WI38 (cell line): Measurements from ENCODE around the gene CDH11.

Experiments used
- H3K4me3 ChIP-seq: 2 replicates; pipeline ENCODE4 v1.5.1; 2011; ENCODE audit warnings: low read depth, mild to moderate bottlenecking, control low read depth, low read length
- CTCF ChIP-seq: IDR thresholded peaks from 2 replicates; pipeline ENCODE4 v1.5.1; 2012; ENCODE audit warnings: low read depth, mild to moderate bottlenecking, control low read depth, low read length

CDH11 gene

GRCh38 chr16:65038100-65038499 lies 83.8 kb downstream of the CDH11 start:
- no peak overlapping the region for H3K4me3 ChIP-seq
- no peak for TF ChIP-seq CTCF

DNA sequence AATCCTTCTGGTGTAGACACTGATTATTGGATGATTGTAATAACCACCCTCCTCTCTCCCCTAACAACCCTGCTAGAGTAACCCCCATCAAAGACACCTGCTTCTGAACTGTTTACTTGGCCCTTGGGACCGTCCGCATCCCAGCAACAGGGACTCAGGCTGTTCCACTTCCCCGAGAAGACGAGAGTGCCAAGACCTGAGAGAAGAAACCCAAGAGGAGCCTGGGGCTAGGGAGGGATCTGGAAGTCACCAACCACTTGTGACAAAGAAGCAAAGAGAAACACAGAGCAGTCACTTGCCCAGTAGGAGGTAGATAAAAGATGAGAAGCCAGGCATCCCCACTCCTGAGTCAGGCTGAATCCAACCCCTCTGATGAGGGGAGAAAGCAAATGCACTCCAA lies 84.3 kb downstream of the CDH11 start:
- no peak overlapping the region for H3K4me3 ChIP-seq
- no peak for TF ChIP-seq CTCF

DNA sequence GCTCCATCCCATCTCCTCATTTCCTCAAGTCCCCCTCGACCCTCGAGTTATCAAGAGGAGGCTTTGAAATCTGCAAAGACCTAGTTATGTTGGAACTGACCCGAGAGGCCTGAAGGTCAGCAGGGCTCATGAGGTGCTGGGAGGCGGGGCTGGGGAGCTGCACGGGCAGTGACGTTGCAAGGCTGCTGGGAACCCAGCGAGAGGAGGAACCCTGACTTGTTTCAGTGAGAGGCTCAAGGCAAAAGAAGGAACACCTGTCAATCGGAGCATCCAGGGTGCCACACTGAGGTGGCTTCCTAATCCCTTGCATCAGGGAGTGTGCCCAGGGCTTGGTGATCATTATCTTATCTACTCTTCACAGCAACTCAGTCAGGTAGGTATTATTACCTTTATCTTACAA lies 86.9 kb downstream of the CDH11 start:
- no peak overlapping the region for H3K4me3 ChIP-seq
- no peak for TF ChIP-seq CTCF

- H3K4me3 ChIP-seq = no peak overlapping the region
- TF ChIP-seq CTCF = no peak
Measured at GRCh38 chr16:65032387-65032786, 89.5 kb downstream of the CDH11 start.

DNA sequence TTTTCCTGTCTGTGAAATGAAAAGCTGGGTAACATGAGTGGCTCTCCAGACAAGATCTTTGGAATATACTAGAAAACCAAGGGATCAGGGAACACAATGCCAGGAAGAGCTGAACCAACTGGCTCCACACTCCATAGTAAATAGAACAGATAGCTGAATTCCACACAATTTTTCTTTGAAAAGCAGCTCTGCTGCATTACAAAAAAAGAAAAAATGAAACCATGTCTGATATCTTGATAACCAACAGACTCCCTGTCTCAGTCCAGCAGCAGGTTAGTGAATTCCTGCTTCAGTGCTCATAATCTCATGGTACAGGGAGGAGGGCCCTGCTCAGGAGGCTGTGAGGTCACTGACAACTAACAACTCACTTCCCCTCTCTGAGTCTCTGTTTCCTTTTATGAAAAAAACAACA lies 97.1 kb downstream of the CDH11 start:
- H3K4me3 ChIP-seq = no peak overlapping the region
- no peak for TF ChIP-seq CTCF

DNA sequence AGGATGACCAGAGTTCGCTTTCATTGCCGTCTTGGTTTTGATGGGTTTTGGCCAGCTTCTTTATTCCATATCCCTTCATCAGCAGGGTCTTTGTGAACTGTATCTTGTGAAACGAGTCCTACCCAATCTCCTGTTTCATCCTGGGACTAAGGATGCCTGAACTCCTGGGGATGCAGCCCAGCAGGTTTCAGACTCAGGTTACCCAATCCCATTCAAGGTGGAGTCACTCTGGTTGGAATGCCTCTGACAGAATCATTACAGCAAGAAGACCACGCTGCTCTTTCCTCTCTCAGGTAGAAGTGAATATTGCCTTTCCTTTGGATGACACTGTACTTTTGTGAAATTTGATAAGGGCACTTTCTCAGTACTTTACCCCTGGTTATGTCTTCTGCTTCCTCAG lies 98.1 kb downstream of the CDH11 start:
- TF ChIP-seq CTCF = no peak
- no peak overlapping the region for H3K4me3 ChIP-seq

- no peak overlapping the region for H3K4me3 ChIP-seq
- TF ChIP-seq CTCF = no peak
Measured at GRCh38 chr16:65021852-65022595, 99.8 kb downstream of the CDH11 start.
